Measurements from ENCODE around the gene CUEDC1. TPM values are rescaled to one million over a fixed set of nuclear protein-coding genes. Genes with fewer than 3 reads are reported as not detected.
"Not testable (repeated sequence)": the region's sequence is repeated elsewhere in the genome, so short reads cannot be mapped to it uniquely, and the experiment has no call there.

CUEDC1 gene
- total RNA-seq, 4 donors from 2014 or later, result 17.1 to 25.7 (median 22.1) TPM

DNA sequence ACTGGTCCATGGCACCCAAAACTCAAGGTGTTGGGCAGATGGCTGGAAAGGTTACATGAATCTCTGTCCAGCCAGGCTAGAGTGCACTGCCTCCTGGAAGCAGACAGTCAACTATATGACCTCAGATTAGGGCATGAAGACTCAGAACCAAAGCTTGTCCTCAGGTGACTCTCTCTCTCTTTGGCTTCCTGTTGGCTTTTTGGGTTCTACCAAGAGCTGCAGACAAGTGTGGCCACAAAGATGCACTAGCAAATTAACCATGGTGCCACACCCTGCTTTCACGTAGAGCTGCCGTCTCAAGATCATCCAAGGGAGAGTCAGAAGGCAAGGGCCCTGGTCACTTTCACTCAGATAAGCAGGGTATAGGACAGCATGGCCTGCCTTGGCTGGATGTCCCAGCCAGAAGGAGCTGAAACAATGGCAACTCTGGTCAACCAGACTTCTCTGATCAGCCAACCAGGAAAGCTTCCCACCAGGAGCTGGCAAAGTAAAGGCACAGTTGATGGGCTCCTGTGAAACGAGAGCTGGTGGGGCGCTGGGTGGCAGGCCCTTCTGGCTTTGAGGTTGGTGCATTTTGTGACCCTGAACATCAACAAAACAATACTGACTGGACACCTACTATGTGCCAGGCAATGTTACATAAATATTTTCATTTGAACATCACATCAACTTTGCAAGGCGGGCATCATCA lies 31.9 kb downstream of the CUEDC1 start:
- DNase-seq (ENCODE audit: low spot score) (no peak), ATAC-seq (ENCODE audit: low FRiP score) (no peak)
- TF ChIP-seq, protein P1, sequence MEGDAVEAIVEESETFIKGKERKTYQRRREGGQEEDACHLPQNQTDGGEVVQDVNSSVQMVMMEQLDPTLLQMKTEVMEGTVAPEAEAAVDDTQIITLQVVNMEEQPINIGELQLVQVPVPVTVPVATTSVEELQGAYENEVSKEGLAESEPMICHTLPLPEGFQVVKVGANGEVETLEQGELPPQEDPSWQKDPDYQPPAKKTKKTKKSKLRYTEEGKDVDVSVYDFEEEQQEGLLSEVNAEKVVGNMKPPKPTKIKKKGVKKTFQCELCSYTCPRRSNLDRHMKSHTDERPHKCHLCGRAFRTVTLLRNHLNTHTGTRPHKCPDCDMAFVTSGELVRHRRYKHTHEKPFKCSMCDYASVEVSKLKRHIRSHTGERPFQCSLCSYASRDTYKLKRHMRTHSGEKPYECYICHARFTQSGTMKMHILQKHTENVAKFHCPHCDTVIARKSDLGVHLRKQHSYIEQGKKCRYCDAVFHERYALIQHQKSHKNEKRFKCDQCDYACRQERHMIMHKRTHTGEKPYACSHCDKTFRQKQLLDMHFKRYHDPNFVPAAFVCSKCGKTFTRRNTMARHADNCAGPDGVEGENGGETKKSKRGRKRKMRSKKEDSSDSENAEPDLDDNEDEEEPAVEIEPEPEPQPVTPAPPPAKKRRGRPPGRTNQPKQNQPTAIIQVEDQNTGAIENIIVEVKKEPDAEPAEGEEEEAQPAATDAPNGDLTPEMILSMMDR (IDR thresholded peaks at IDR 0.05), result no peak

DNA sequence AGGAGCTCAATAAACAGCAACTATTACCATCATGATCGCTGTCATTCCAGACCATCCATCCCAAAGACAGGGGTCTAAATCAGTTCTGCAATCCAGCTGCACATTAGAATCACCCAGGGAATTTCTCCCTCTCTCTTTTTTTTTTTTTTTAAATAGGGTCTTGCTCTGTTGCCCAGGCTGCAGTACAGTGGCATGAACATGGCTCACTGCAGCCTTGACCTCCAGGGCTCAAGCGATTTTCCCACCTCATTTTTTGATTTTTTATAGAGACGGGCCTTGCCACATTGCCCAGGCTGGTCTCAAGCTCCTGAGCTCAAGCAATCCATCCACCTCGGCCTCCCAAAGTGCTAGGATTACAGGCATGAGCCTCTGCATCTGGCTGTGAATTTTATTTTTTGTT lies 32.5 kb downstream of the CUEDC1 start:
- ATAC-seq (ENCODE audit: low FRiP score); DNase-seq (ENCODE audit: low spot score): not testable (repeated sequence)

DNA sequence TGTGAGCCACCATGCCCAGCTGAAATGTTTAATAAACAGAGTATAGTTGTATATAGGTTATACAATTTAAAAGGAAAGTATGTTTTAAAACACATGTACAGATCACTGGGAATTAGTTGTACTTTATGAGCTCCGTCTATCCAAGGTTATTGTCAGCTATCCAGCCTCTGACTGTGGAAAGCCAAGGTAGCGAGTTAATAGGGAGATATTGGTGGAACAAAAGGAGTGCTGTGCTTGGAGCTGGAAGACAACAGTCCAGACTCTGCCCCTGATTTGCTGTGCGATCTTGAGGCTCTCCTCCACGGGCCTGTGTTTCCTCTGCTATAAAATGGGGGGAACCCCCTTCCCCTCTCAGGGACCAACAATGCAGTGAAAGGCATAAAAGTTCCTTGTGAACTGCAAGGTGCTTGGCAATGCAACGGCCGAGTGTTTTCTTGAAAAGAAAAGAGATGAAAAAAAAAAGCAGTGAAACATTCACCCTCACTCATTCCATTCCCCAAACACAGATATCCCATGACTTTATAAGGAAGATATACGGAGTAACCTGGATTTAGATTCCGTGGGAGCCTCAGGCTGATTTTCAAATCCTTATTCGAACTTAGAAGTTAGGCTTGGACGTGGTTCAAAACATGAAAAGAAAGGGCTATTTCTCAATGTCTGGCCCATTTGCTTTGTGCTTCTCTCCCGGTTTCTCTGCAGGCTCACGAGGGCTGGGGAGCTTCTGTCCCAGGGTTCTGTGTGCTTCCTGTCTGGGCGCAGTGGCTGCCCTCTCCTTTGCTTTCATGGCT lies 34.1 kb downstream of the CUEDC1 start:
- TF ChIP-seq, protein P1 (IDR thresholded peaks at IDR 0.05), result no peak
- DNase-seq (ENCODE audit: low spot score), result no peak
- ATAC-seq (ENCODE audit: low FRiP score), result peak; percentile 36

DNA sequence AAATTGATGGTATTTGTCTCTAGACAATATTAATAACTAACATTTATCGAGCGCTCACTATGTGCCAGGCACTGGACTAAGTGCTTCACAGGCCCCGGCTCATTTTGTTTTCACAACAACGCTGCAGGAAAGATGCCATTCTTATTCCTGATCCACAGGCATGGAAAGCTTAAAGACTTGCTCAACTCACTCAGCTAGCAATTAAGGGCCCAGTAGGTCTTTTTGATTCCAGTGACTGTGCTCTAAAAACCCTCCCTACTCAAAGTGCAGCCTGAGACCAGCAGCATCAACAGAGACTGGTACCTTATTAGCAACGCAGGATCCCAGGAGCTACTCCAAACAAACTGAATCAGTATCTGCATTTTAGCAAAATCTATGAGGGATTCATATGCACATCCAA lies 35.3 kb downstream of the CUEDC1 start:
- ATAC-seq (ENCODE audit: low FRiP score), result no peak
- TF ChIP-seq, protein P1 (IDR thresholded peaks at IDR 0.05), result no peak
- no peak for DNase-seq (ENCODE audit: low spot score)

DNA sequence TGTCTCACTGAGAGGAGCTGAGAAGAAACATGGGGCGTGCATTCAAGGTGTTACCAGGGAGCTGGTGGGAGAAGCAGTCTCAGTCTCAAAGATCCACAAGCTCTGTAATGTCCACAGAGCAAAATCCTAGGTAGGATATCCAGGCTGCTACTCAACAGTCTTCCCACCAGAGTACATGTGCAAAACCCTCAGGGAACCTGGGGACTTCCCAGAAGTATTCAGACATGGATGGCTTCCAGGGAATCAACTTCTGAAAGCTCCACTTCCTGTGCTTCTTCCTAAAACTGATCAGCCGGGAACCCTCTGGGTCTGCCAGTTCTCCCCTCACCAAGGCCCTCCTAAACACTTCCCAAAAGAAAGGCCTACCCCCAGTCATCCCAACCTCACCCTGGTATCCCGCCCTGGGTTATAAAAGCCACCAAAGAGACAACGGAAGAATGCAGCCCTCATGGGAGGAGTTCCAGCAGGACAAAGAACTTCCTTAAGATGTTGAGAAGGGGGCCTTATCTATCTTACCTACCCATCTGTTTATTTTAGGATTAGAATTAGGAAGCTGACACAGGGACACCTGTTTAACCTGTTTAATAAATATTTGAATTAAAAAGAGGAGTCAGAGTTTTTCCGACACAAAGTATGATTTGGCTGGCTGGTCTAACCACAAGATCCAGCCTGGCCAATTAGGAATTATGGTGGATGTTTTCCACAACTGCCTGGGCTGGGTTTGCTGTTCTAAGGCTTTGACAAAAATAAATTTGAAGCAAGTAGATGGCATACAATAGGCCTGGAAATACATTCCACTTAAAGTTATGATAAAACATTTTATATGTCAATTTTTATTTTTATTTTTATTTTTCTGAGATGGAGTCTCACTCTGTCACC lies 37.0 kb downstream of the CUEDC1 start:
- TF ChIP-seq, protein P1 (IDR thresholded peaks at IDR 0.05), result no peak
- ATAC-seq (ENCODE audit: low FRiP score), result no peak

DNA sequence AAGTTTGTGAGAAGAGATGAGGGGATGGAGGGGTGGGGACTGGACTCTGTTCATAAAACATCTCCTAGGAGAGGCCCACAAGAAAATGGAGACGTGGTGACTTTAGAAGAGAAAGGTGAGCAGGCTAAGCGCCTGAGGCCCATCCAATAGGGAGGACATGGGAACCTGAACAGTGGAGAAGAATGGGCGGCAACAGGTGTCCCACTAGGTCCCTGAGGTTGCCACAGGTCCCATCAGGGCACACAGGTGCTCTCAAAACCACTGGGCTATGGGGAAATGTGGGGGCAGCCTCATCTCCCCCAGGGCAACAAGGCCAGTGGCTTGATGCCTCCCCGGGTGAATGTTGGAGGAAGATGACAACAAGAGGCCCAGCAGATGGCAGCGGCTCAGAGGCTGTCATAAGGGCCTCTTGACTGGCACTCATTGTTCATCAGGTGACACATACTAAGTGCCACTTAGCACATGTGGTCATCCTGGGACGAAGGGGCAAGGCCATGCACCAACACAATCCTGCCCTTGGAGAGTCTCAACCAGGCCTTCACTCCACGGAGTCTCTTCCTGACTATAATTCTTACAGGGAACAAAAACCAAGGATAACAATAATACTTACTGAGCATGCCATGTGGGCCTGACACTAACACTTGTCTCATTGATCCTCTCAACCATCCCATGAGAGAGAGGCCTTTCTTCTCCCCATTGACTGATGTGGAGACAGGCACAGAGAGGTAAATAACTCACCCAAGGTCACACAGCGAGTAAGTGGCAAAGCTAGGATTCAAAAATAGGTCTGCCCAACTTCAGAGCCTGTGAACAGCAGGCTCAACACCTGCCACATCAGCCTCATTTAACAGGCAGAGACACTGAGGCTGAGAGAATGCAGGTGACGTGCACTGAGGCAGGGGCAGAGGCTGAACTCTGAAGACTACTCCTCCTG lies 38.0 kb downstream of the CUEDC1 start:
- DNase-seq (ENCODE audit: low spot score) (no peak), ATAC-seq (ENCODE audit: low FRiP score) (no peak)
- TF ChIP-seq, protein P1 (IDR thresholded peaks at IDR 0.05), result no peak

More for the DNA sequence above, 37.0 kb downstream of the CUEDC1 start:
- DNase-seq (ENCODE audit: low spot score), result no peak

All from omental fat pad (tissue), 4 donors.